NCI-H345 treated with DMSO at 0.1 percent for 48 hours (cell line): ENCODE measurements around the gene THRAP3.

ENCODE experiments used
- DNase-seq: peaks from one replicate; lab custom pipeline; 2025; ENCODE audit not compliant: unreplicated experiment; lab: John Stamatoyannopoulos, UW

THRAP3 gene

DNA sequence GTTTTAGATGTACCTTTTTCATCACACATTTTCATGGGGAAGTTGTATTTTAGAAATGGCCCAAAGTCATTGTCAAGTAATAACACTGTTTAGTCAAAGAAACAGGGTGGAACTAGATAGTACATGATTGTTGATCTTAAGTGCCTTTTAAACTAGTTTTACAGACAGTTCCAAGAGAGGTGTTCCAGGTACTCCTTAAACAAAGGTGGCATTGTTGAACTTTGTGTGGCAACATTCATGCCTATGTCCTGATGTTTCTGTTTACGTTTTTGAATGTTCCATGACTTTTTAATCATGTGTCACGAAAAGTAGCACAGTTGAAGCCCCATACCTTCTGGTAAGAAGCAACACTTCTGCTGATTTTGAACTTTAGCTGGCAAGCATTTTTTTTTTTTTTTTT, 72.8 kb downstream of the THRAP3 start:
- DNase-seq: no peak

DNA sequence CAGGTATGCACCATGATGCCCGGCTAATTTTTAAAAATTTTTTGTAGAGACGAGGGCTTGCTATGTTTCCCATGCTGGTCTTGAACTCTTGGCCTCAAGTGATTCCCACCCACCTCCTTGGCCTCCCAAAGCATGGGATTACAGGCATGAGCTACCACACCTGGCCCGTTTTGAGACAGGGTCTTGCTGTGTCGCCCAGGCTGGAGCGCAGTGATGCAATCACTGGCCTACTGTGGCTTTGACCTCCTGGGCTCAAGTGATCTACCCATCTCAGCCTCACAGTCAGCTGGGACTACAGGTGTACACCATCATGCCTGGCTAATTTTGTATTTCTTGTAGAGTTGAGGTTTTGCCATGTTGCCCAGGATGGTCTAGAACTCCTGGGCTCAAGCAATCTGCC, 74.4 kb downstream of the THRAP3 start:
- DNase-seq: no peak

- DNase-seq: no peak
Observed at GRCh38 chr1:36300526-36300925, 76.3 kb downstream of the THRAP3 start.

GRCh38 chr1:36301220-36301619, 77.0 kb downstream of the THRAP3 start:
- DNase-seq: no peak

DNA sequence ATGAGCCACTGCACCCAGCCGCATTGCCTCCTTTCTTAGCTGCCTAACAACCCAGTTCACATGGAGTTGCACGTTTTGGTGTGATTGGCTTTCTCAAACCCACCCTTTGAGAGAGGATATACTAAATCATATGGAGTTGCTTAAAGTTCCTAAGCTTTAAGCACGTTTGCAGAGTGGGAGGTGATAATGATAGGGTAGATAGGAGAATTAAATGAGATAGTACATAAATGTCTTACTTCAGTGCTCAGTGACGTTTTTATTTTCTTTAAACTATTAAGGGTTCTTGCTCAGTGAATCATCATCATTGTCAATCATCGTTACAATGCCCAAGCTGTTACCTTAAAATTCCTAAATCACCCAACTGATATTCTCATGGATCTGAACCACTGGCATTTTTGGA, 79.0 kb downstream of the THRAP3 start:
- DNase-seq: no peak

GRCh38 chr1:36303650-36304360, 79.6 kb downstream of the THRAP3 start:
- no peak for DNase-seq

DNA sequence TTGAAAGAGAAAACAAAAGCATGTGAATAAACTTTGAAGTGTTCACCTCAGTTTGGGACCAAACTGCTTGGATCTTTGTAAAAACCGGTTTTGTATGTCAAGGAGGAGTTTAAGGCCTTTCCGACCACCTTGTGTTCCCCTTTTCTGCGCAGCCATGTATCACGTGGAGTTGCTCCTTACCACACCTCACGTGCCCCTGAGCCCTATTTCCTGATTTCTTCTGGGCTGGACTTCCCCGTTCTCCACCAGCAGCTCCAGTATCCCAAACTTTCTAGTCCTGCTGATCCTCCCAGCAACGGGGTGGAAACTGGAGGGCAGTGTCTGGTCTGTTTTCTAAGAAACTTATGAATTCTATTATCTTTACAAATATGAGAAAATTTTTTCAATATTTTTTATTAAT, 80.3 kb downstream of the THRAP3 start:
- DNase-seq: no peak

DNA sequence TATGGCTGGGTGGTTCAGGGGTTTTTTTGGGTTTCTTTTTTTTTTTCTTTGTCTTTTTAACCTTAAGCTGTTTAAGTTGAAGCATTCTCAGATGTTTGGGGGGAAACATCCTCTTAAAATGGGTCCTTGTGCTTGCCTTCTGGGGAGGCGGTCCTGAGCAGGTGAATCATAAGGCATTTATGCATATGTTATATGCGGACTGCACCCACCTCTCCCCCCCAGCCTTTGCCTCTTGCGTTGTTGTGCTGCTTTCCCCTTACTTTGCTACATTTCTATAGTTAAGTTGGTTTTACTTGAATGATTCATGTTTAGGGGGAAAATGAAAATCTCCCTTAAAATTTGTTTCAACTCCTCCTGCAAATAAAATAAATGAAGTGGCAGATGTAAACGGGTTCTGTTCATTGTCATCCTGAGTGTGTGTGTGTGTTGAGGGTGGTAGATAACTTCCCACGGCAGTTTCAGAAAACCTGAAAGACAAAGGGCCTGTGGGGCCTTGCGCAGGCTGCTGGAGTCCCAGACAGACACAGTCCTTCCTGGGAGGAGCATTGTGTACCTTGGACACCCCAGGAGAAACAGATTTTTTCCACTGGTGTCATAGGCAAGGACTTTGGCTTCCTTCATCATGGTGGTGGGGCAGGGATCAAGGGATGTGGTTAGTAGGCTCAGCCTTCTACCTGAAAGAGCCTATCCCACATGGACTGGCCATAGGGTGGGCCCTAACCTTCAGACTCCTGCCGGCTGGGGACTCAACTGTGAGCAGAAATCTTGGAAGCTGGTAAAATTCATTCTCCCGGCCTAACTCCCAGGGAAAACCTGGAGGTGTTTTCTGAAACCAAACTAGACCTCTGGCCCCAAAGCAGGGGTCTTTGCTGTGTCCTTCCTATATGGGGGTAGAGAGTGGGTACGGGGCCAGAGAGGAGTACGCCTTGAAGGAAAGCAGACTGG, 81.0 kb downstream of the THRAP3 start:
- DNase-seq: no peak

DNA sequence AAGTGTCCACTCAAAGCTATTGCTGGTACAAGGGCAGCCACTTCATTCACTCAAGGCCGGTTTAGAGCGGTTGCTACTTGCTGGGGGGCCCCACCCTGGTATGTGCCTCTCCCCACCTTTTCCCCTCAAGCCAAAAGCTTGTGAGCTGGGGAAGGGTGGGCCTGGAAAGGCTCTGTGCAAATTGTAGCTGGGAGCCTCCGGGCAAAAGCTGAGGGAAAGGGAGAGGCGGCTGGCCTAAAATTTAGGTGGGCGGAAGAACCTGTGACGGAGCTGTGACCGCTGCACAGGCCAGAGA, 81.6 kb downstream of the THRAP3 start:
- DNase-seq: no peak

GRCh38 chr1:36306210-36306901, 82.1 kb downstream of the THRAP3 start, which contains the start of gene SH3D21:
SH3D21 (plus strand) TSS chr1:36306368; CDS start chr1:36306421, 53 bp downstream.
- no peak for DNase-seq

DNA sequence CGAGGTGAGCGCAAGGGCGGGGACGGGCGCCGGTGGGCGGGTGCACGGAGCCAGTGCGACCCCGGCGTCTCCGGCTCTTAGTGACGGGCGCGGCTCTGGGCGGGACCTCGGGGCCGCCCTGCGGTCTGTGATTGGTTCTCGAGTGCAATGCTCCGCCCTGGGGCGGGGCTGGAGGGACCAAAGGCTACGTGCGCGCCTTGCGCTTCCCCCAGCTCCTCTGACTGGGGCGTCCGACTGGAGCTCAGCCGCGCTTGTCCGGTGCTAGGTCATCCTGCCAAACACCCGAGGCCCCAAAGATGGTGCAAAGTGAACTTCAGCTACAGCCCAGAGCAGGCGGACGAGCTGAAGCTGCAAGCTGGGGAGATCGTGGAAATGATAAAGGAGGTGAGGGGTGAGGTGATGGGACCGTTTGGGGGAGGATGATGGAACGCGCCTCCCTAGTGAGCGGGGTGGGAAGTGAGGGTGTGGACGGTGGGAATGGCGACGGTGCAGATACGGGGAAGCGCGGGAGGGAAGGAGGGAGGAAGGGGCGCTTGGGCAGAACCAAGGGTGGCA, 82.7 kb downstream of the THRAP3 start:
- peak; percentile 88 for DNase-seq

DNA sequence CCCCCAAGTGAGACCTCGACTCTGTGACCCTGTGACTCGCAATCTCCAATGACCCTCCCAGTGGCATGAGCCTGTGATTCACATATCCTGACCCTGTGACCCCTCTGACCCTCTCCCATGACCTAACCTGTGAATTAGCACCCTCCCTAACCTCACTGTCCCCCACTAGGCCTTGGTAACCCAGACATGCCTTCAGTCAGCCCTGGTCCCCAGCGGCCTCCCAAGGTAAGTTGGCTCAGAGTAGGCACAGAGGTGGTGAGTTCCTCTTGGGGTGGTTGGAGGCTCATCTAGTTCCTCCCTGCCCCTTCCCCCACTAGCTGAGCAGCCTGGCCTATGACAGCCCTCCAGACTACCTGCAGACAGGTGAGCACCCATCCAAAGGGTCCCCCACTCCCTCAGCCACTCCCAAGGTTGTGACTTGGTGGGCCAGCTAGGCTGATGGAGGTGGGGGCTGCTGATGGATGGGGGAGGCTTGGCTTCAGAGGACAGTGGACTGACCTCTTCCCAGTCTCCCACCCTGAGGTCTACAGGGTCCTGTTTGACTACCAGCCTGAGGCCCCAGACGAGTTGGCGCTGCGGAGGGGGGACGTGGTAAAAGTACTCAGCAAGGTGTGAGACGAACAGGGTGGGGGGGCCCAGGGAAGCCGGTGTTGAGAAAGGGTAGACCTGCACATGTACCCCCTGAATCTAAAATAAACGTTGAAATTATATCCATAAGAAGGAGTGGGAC, 83.5 kb downstream of the THRAP3 start:
- DNase-seq: no peak

DNA sequence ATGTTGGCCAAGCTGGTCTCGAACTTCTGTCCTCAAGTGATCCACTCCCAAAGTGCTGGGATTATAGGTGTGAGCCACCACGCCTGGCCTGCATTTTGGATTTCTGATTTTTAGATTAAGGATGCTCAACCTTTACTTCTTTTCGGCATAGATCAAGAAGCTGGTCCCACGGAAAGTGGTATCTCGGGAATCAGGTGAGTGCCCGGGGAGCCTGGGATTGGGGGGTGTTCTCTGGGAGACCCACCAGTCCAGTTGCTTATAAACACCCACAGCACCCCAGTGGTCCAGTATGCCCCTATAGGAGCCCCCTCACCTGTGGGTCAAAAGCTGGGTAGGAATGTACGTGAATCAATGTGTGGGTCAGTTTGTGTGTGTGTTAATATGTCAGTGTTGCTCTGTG, 85.2 kb downstream of the THRAP3 start:
- DNase-seq: no peak

GRCh38 chr1:36320291-36320761, 96.1 kb downstream of the THRAP3 start:
- no peak for DNase-seq

DNA sequence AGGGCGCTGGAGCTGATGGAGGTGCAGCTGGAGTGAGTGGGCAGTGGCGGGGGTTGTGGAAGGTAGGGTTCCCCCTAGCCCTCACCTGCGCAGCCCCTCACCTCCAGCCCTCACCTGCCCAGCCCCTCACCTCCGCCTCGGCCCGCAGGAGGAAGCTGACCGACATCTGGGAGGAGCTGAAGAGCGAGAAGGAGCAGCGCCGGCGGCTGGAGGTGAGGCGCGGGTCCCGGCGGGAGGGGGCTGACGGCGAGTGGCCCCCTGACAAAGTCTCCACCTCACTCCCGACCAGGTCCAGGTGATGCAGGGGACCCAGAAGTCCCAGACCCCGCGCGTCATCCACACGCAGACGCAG, 96.5 kb downstream of the THRAP3 start:
- no peak for DNase-seq

- no peak for DNase-seq
Observed at GRCh38 chr1:36321119-36321951, 97.1 kb downstream of the THRAP3 start.

DNA sequence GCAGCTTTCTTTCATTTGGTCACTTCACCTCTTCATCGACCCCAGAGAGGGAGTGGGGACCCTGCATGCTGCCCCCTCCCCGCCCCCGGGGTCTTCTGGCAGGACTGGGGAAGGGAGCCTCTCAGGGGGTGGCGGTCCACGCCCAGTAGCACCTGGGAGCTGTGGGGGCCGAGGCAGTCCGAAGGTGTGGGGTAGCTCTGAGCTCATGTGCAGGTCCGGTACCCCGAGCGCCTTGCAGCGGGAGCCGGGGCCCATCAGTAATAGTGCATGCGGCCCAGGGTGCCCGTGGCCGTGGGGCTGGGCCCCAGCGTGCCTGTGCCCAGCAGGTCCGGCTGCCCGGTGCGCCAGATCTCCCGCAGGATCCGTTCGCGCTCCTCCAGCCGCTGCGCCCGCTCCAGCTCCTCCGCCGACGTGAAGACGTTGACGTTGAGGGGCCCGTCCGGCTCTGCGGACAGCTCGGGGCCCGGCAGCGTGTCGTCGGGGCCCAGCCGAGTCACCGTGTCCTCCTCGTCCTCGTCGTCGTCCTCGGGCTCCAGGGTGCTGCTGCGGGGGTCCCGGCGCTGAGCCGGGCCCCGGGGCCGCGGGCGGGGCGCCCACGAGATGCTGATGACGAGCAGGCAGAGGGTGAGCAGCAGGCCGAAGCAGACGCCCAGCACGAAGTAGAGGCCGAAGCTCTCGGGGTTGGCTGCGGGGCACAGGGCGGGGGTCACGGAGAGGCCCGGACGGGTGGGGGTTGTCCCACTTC, 98.0 kb downstream of the THRAP3 start:
- no peak for DNase-seq

GRCh38 chr1:36322786-36323635, 98.8 kb downstream of the THRAP3 start:
- no peak for DNase-seq
